ENCODE data around the gene TPCN1.

Gene TPCN1

GRCh38 chr12:113252494-113252893 is 31.2 kb downstream of the TPCN1 start:
- Histone ChIP-seq H3K27me3 (ENCODE audit: insufficient read depth, low read depth, severe bottlenecking) (no peaks in the 10 kb centered on the region), H3K4me3 (ENCODE audit: low read depth, low read length) (no peak overlapping the region), H3K9me3 (ENCODE audit: severe bottlenecking) (peaks cover 2% of the 10 kb centered on the region), H3K27ac (no peak overlapping the region), H3K36me3 (no peaks in the 10 kb centered on the region)
- no peak for DNase-seq
- no peak for TF ChIP-seq CTCF (IDR thresholded peaks at IDR 0.05; ENCODE audit: low read depth, low read length)

DNA sequence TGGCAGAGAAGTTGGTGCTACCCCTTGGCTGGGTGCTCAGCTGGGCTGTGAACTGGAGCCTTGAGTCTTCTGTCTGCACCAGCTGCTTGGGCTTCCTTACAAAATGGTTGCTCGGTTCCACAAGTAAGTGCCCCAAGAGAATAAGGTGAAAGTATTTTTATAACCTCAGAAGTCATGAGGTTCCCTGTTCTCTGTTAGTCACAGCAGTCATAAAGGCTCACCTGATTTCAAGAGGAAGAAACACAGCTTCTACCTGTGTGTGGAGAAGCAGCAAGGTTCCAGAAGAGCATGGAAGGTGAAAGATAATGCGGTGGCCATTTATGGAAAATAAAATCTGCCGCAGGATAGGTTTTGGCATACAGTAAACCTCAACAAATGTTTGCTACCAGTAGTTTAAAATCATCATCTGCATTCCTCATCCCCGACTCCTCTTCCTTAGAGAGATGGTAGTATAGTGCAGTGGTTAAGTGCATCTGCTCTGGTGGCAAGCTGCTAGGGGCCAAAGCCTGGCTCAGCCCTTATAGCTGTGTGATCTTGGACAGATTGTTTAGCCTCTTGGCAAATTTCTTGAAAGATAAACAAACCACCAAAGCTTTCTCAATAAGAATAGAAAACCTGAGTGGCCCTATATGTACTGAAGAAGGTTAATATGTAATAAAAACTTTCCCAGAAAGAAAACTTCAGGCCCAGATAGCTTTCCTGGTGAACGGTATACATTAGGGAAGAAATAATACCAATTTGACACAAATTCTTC is 32.4 kb downstream of the TPCN1 start:
- Histone ChIP-seq H3K4me3 (ENCODE audit: low read depth, low read length) (no peak overlapping the region), H3K27me3 (ENCODE audit: insufficient read depth, low read depth, severe bottlenecking) (no peaks in the 10 kb centered on the region), H3K9me3 (ENCODE audit: severe bottlenecking) (peaks cover 2% of the 10 kb centered on the region), H3K27ac (no peak overlapping the region), H3K36me3 (no peaks in the 10 kb centered on the region)
- TF ChIP-seq CTCF (IDR thresholded peaks at IDR 0.05; ENCODE audit: low read depth, low read length) = no peak
- DNase-seq = no peak

GRCh38 chr12:113254298-113254697 is 33.0 kb downstream of the TPCN1 start:
- H3K27ac ChIP-seq = no peak overlapping the region
- no peaks in the 10 kb centered on the region for H3K27me3 ChIP-seq (ENCODE audit: insufficient read depth, low read depth, severe bottlenecking)
- H3K36me3 ChIP-seq = no peaks in the 10 kb centered on the region
- H3K4me3 ChIP-seq (ENCODE audit: low read depth, low read length) = no peak overlapping the region
- DNase-seq = no peak
- peaks cover 2% of the 10 kb centered on the region for H3K9me3 ChIP-seq (ENCODE audit: severe bottlenecking)
- no peak for TF ChIP-seq CTCF (IDR thresholded peaks at IDR 0.05; ENCODE audit: low read depth, low read length)

GRCh38 chr12:113257564-113257963 is 36.3 kb downstream of the TPCN1 start:
- H3K36me3 ChIP-seq = no peaks in the 10 kb centered on the region
- no peaks in the 10 kb centered on the region for H3K27me3 ChIP-seq (ENCODE audit: insufficient read depth, low read depth, severe bottlenecking)
- no peak overlapping the region for H3K27ac ChIP-seq
- TF ChIP-seq CTCF (IDR thresholded peaks at IDR 0.05; ENCODE audit: low read depth, low read length) = no peak
- DNase-seq = no peak
- H3K9me3 ChIP-seq (ENCODE audit: severe bottlenecking) = peaks cover 2% of the 10 kb centered on the region
- no peak overlapping the region for H3K4me3 ChIP-seq (ENCODE audit: low read depth, low read length)

- no peaks in the 10 kb centered on the region for H3K27me3 ChIP-seq (ENCODE audit: insufficient read depth, low read depth, severe bottlenecking)
- TF ChIP-seq CTCF (IDR thresholded peaks at IDR 0.05; ENCODE audit: low read depth, low read length) = no peak
- H3K27ac ChIP-seq = peak overlapping the region; percentile 14
- no peak overlapping the region for H3K4me3 ChIP-seq (ENCODE audit: low read depth, low read length)
- DNase-seq = no peak
- H3K9me3 ChIP-seq (ENCODE audit: severe bottlenecking) = no peaks in the 10 kb centered on the region
- no peaks in the 10 kb centered on the region for H3K36me3 ChIP-seq
These were observed 38.9 kb downstream of the TPCN1 start for GRCh38 chr12:113260127-113260526.

All from WERI-Rb-1 (cell line).